ENCODE measurements around the gene SMIM20. TPM values are rescaled to one million over a fixed set of nuclear protein-coding genes. Genes with fewer than 3 reads are reported as not detected.

The SMIM20 gene
- total and polyA plus RNA-seq, 2 experiments from 2014 or later = 56.6 to 82.9 TPM

DNA sequence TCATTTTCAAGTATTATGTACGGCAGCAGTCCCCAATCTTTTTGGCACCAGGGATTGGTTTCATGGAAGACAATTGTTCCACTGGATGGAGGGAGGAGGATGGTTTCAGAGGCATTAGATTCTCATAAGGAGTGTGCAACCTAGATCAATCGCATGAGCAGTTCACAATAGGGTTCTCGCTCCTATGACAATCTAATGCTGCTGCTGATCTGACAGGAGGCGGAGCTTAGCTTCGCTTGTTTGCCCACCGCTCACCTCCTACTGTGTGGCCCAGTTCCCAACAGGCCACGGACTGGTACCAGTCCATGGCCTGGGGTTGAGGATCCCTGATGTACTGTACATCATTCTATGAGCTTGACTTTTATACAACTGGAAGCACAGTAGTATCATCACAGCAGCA lies 48.4 kb downstream of the SMIM20 start:
- Histone ChIP-seq H3K27ac (ENCODE audit: low read depth) (no peak overlapping the region), H2AFZ (no peak overlapping the region), H3K27me3 (ENCODE audit: insufficient read depth) (no peaks in the 10 kb centered on the region), H3K9me2 (ENCODE audit: insufficient read depth) (no peaks in the 10 kb centered on the region), H3K4me2 (no peak overlapping the region), H3K4me1 (ENCODE audit: insufficient read depth) (peaks cover 11% of the 10 kb centered on the region), H3F3A (replicated peaks; ENCODE audit: low read depth) (no peaks in the 10 kb centered on the region), H3K36me3 (ENCODE audit: insufficient read depth) (no peaks in the 10 kb centered on the region), H3K4me3 (no peak overlapping the region), H4K20me1 (replicated peaks; ENCODE audit: insufficient read depth) (no peaks in the 10 kb centered on the region), H3K79me2 (replicated peaks; ENCODE audit: insufficient read depth) (no peaks in the 10 kb centered on the region)
- no peaks in the 10 kb centered on the region for H3K9me3 Mint-ChIP-seq
- no peak for TF ChIP-seq ZNF331 (CRISPR knock-in tag; IDR thresholded peaks at IDR 0.05; ENCODE audit: low read depth)
- TF ChIP-seq ZNF462 (CRISPR knock-in tag; IDR thresholded peaks at IDR 0.05) = no peak
- no peak for TF ChIP-seq STAT1 (IDR thresholded peaks at IDR 0.05; ENCODE audit: unreplicated experiment)
- TF ChIP-seq EZH2phosphoT487 (IDR thresholded peaks at IDR 0.05; ENCODE audit: unreplicated experiment) = no peak
- no peak for TF ChIP-seq CREB1 (CRISPR knock-in tag; IDR thresholded peaks at IDR 0.05; ENCODE audit: low read depth)
- no peak for TF ChIP-seq EZH2 (IDR thresholded peaks at IDR 0.05; ENCODE audit: low read depth, unreplicated experiment)
- no peak for TF ChIP-seq JUNB (IDR thresholded peaks at IDR 0.05; ENCODE audit: unreplicated experiment)
- TF ChIP-seq POLR2AphosphoS5 (IDR thresholded peaks at IDR 0.05; ENCODE audit: low read depth) = no peak
- TF ChIP-seq NANOG (IDR thresholded peaks at IDR 0.05; ENCODE audit: borderline replicate concordance) = no peak
- TF ChIP-seq ZNF114 (CRISPR knock-in tag; IDR thresholded peaks at IDR 0.05) = no peak
- no peak for TF ChIP-seq CTCF (conservative IDR thresholded peaks at IDR 0.05; ENCODE audit: low read depth in 2 of 2)
- no peak for TF ChIP-seq ETS1 (IDR thresholded peaks at IDR 0.05)
- TF ChIP-seq, protein P1, sequence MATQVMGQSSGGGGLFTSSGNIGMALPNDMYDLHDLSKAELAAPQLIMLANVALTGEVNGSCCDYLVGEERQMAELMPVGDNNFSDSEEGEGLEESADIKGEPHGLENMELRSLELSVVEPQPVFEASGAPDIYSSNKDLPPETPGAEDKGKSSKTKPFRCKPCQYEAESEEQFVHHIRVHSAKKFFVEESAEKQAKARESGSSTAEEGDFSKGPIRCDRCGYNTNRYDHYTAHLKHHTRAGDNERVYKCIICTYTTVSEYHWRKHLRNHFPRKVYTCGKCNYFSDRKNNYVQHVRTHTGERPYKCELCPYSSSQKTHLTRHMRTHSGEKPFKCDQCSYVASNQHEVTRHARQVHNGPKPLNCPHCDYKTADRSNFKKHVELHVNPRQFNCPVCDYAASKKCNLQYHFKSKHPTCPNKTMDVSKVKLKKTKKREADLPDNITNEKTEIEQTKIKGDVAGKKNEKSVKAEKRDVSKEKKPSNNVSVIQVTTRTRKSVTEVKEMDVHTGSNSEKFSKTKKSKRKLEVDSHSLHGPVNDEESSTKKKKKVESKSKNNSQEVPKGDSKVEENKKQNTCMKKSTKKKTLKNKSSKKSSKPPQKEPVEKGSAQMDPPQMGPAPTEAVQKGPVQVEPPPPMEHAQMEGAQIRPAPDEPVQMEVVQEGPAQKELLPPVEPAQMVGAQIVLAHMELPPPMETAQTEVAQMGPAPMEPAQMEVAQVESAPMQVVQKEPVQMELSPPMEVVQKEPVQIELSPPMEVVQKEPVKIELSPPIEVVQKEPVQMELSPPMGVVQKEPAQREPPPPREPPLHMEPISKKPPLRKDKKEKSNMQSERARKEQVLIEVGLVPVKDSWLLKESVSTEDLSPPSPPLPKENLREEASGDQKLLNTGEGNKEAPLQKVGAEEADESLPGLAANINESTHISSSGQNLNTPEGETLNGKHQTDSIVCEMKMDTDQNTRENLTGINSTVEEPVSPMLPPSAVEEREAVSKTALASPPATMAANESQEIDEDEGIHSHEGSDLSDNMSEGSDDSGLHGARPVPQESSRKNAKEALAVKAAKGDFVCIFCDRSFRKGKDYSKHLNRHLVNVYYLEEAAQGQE (IDR thresholded peaks at IDR 0.05; ENCODE audit: unreplicated experiment) = no peak
- H3K4me3 Mint-ChIP-seq = no peak overlapping the region
- H3K4me1 Mint-ChIP-seq = peaks cover 13% of the 10 kb centered on the region
- no peaks in the 10 kb centered on the region for H3K36me3 Mint-ChIP-seq (ENCODE audit: low read depth)
- H3K27ac Mint-ChIP-seq = no peak overlapping the region
- H3K27me3 Mint-ChIP-seq (ENCODE audit: insufficient read depth, low read depth, poor library complexity) = no peaks in the 10 kb centered on the region
- no peak for ATAC-seq
- no peak for DNase-seq (ENCODE audit: low spot score)

Data from GM23338 (cell line).